NCI-H82 treated with DMSO at 0.1 percent for 48 hours (cell line): Measurements from ENCODE around the gene TREH.
"Not testable (repeated sequence)": the region's sequence is repeated elsewhere in the genome, so short reads cannot be mapped to it uniquely, and the experiment has no call there.

Experiments
- DNase-seq: peaks from one replicate; lab custom pipeline; 2025; ENCODE audit not compliant: unreplicated experiment; lab: John Stamatoyannopoulos, UW

TREH gene

DNA sequence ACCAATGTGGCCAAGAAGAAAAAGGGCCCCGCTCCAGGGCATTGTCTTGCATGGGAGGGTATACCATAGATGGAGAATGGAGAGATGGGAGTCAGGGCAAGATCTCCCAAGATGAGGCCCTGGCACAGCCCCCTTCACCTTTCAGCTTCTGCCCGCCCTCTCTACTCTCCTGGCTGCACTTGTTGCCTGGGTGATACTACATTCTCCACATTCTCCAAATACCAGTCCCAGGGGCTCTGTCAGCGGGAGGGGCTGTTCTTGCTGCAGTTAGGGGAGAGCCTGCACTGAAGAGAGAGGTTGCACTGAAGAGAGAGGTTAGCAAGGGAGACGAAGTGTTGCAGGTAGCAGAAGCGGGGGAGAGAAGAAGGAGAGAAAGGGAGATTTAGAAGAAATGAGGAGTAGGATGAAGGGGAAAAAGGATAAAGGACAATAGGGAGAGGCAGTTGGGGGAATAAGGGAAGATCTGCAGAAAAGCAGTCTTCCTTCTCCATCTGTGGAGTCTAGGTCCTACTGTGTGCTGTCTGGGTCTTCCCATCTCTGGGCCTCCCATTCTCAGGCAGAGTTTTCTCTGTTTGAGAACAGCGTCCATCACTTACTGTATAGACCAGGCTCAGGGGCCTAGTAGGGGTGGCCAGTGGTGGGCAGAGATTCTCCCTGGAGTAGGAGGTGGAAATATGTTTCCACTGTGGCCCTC is 64.0 kb downstream of the TREH start:
- no peak for DNase-seq

DNA sequence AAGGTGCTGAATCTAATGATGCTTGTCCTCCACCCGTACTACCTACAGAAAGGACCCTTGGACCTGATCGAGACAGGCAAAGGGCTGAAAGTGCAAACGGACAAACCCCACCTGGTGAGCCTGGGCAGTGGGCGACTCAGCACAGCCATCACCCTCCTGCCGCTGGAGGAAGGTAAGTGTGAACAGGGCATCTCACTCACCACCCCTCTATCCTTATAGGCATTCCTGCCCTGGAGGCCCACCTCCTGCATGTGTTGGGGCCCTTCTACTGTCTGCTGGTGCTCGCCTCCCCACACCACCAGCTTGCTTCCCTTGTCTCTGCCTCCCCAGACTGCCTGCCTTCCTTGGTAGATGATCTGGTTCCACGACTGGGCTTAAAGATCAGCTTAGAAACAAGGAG is 64.9 kb downstream of the TREH start:
- no peak for DNase-seq

DNA sequence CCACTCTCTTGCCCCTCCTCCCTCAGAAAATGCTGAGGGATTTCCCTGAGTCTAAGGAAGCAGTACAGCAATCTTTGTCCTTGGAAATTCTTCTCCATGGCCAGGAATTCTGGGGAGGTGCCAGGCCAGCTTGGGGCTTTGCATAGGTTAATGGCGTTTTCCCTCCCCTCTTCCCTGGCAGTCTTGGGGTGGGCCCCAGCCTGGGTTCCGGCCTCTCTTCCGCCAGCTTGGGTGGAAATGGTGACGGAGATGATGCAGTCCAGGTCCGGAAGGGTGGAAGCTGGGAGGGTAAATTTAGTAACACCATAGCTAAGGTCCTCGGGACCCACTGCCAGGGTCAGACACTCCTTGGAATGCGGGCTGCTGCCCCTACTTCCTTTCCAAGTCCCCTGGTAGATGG is 67.1 kb downstream of the TREH start:
- DNase-seq, result no peak

DNA sequence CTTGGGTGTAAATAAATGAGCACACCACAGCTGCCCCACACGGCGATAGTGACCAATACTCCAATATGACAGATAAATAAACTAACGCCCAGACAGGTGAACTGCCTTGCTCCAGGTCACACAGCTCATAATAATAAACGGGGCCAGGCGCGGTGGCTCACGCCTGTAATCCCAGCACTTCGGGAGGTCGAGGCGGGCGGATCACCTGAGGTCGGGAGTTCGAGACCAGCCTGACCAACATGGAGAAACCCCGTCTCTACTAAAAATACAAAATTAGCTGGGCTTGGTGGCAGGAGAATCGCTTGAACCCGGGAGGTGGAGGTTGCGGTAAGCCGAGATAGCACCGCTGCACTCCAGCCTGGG is 68.0 kb downstream of the TREH start:
- DNase-seq, result not testable (repeated sequence)

DNA sequence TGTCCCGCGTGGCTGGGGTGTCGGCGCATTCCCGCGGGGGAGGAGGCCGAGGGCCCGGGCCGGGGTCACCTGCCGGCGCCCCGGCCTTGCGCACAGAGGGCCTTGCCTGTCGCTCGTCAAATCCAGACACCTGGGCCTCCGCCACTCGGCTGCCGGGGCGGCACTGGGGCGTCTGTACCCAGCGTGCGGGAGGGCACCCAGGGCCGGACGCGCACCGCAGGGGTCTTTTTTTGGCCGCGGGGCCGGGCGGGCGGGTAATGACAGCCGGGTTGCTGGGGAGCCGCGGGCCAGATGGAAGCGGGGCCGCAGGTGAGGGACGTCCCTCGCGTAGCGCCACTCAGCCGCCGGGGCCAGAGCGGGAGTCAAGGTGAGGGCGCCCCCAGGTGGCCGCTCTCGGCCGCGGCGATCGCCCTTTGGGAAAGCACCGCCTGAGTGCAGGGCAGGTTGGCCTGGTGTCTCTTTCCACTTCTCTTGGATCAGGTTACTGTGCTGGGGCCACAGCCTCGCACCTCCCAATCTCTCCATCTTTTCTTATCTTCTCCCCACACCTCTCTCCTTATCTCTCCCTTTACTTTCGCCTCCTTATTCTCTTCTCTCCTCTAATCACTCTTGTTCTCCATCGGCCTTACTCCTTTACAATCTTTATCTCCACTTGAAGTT is 68.5 kb downstream of the TREH start:
- no peak for DNase-seq

DNA sequence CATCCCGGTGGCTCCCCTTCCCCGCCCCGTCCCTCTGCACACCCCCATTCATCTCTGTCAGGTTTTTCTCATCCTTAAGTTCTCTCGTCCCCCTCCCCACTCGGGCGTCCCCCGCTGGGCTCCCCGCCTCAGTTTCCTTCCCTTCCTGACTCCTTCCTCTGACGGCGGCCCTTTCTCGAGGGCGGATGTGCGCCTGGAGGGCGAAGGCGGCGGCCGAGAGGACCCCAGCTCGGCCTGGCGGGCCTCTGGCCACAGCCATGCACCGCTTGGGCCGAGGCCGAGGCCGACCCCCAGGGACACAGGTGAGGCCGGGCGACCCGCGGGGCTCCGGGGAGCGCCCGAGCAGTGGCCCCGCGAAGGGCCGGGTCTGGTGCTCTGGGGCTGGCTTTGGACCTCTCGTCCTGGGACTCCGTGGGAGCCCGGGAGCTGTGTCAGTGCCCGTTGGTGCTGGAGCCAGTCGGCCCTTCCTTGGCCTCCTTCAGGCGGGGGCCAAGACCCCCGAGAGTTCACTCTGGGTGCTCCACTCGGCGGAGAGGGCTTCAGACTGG is 69.2 kb downstream of the TREH start:
- no peak for DNase-seq

- no peak for DNase-seq
Observed at GRCh38 chr11:118609380-118610224, 69.8 kb downstream of the TREH start.

DNA sequence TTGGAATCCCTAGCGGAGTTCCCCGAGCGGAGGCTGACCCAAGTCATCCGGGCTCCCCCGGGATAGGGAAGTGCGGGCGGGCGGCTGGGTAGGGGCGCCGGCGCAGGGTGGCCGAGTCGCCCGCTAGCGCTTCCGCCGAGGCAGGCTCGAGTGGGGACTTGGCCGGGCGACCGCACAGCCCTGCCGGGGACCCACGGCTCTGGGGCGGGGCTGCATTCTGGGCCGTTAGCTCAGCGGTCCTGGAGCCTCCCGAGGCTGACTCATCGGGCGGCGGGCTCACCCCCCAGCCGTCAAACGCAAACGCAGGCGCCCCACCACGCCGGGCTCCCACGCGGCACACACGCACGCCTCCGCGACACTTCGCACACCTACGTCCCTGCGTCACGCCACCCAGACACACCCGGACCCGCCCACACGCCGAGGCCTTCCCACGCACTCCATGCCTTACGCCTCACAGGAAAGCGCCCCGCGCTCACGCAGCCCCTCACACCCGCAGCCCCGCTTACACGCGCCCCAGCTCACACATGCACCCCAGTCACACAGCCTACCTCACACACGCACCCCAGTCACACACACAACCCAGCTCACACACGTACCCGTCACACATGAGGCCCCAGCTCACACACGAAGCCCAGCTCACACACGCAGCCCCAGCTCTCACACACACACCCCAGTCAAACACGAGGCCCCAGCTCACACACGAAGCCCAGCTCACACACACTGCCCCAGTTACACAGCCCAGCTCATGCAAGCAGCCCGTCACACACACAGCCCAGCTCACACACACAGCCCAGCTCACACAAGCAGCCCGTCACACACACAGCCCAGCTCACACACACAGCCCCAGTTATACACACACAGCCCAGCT is 70.9 kb downstream of the TREH start:
- no peak for DNase-seq

- peak; percentile 13 for DNase-seq
Observed at GRCh38 chr11:118607401-118608359, 71.8 kb downstream of the TREH start, which contains the start of gene PHLDB1. TSS of gene PHLDB1 (plus strand) at chr11:118607615. CDS start at chr11:118613837, 6,222 bp downstream.
